ENCODE results near the gene CDK9. TPM values are rescaled to one million over a fixed set of nuclear protein-coding genes. Genes with fewer than 3 reads are reported as not detected.
"Not testable (repeated sequence)": the region's sequence is repeated elsewhere in the genome, so short reads cannot be mapped to it uniquely, and the experiment has no call there.

Gene CDK9
- total RNA-seq, 2 donors from 2014 or later, result 99.4 to 105 TPM

- no peak overlapping the region for H3K4me3 Mint-ChIP-seq
- peaks cover 0 to 11% of the 10 kb centered on the region in 2 donors for H3K36me3 Mint-ChIP-seq (ENCODE audit: insufficient read depth in 2 of 2)
- H3K4me1 Mint-ChIP-seq (ENCODE audit: low read depth), result no peaks in the 10 kb centered on the region
- no peak overlapping the region for H3K27ac Mint-ChIP-seq
- H3K9me3 Mint-ChIP-seq, result no peaks in the 10 kb centered on the region
- ATAC-seq (replicated peaks in 1 of 2) (no peak), DNase-seq (no peak)
- H3K27me3 Mint-ChIP-seq (ENCODE audit: low read depth), result no peaks in the 10 kb centered on the region
Observed at GRCh38 chr9:127754099-127755060, 31.5 kb upstream of the CDK9 start.

- H3K4me1 Mint-ChIP-seq (ENCODE audit: low read depth), result no peaks in the 10 kb centered on the region
- H3K36me3 Mint-ChIP-seq (ENCODE audit: insufficient read depth in 2 of 2), result peaks cover 0 to 10% of the 10 kb centered on the region in 2 donors
- H3K9me3 Mint-ChIP-seq, result no peaks in the 10 kb centered on the region
- H3K27me3 Mint-ChIP-seq (ENCODE audit: low read depth), result no peaks in the 10 kb centered on the region
- H3K27ac Mint-ChIP-seq, result no peak overlapping the region
- no peak for DNase-seq
- ATAC-seq (replicated peaks in 1 of 2), result no peak
- H3K4me3 Mint-ChIP-seq, result no peak overlapping the region
Observed at GRCh38 chr9:127755061-127756060, 30.5 kb upstream of the CDK9 start.

GRCh38 chr9:127756233-127756632 is 29.6 kb upstream of the CDK9 start:
- H3K36me3 Mint-ChIP-seq (ENCODE audit: insufficient read depth in 2 of 2), result peaks cover 2 to 5% of the 10 kb centered on the region in 2 donors
- no peaks in the 10 kb centered on the region for H3K27me3 Mint-ChIP-seq (ENCODE audit: low read depth)
- ATAC-seq (replicated peaks in 1 of 2) (no peak), DNase-seq (no peak)
- no peak overlapping the region for H3K27ac Mint-ChIP-seq
- H3K9me3 Mint-ChIP-seq, result no peaks in the 10 kb centered on the region
- H3K4me3 Mint-ChIP-seq, result no peak overlapping the region
- H3K4me1 Mint-ChIP-seq (ENCODE audit: low read depth), result no peaks in the 10 kb centered on the region

DNA sequence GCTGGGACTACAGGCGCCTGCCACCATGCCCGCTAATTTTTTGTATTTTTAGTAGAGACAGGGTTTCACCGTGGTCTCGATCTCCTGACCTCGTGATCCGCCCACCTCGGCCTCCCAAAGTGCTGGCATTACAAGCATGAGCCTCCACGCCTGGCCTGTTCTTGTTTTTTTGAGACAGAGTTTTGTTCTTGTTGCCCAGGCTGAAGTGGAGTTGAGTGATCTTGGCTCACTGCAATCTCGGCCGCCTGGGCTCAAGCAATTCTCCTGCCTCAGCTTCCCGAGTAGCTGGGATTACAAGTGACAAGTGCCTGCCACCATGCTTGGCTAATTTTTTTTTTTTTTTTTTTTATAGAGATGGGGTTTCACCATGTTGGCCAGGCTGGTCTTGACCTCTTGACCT is 29.1 kb upstream of the CDK9 start:
- H3K36me3 Mint-ChIP-seq (ENCODE audit: insufficient read depth in 2 of 2); H3K4me3 Mint-ChIP-seq; DNase-seq; H3K4me1 Mint-ChIP-seq (ENCODE audit: low read depth); H3K27me3 Mint-ChIP-seq (ENCODE audit: low read depth); ATAC-seq (replicated peaks in 1 of 2); H3K27ac Mint-ChIP-seq; H3K9me3 Mint-ChIP-seq: not testable (repeated sequence)

DNA sequence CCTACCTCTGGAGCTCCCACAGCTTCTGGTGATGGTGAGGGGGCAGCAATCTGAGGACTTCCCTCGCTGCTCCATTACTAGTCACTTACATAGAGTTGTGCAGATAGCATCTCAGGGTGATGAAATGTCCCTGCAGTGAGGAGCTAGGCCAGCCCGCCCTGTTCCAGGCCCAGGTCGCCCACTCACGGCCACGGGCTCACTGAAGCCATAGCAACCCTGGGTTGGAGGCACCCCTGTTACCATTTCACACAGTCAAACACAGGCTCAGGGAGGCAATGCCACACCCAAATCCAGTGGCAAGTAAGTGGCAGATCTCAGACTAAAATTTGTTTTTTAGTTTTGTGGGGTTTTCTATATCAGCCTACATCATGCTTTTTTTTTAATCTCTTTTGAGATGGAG is 27.0 kb upstream of the CDK9 start:
- Mint-ChIP-seq H3K36me3 (ENCODE audit: insufficient read depth in 2 of 2) (peaks cover 3 to 10% of the 10 kb centered on the region in 2 donors), H3K9me3 (no peaks in the 10 kb centered on the region), H3K4me3 (no peak overlapping the region), H3K27ac (peak overlapping the region; percentile 67), H3K27me3 (ENCODE audit: low read depth) (no peaks in the 10 kb centered on the region), H3K4me1 (ENCODE audit: low read depth) (peaks cover 10% of the 10 kb centered on the region)
- no peak for DNase-seq
- ATAC-seq (replicated peaks in 1 of 2), result no peak

DNA sequence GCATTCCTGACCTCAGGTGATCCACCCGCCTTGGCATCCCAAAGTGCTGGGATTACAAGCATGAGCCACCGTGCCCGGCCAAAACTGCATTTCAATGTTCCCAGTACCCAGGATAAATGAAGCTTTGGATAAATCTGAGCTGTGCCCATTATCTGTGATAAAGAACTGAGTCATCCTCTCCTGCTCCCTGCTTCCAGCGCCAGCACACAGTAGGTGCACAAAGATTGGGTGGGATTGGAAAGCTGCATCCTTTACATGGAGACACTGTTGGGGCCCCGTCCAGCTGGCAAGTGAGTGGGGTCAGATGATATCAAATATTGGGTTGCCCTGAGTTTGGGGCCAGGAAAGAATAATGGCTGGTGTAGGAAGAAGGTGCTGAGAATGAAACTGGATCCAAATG is 24.8 kb upstream of the CDK9 start:
- Mint-ChIP-seq H3K27ac (no peak overlapping the region), H3K36me3 (ENCODE audit: insufficient read depth in 2 of 2) (peaks cover 9 to 21% of the 10 kb centered on the region in 2 donors), H3K9me3 (no peaks in the 10 kb centered on the region), H3K4me3 (no peak overlapping the region), H3K4me1 (ENCODE audit: low read depth) (peaks cover 32% of the 10 kb centered on the region), H3K27me3 (ENCODE audit: low read depth) (no peaks in the 10 kb centered on the region)
- ATAC-seq (replicated peaks in 1 of 2) (no peak), DNase-seq (no peak)

- Mint-ChIP-seq H3K27me3 (ENCODE audit: low read depth) (no peaks in the 10 kb centered on the region), H3K36me3 (ENCODE audit: insufficient read depth in 2 of 2) (peaks cover 11 to 25% of the 10 kb centered on the region in 2 donors), H3K27ac (no peak overlapping the region), H3K4me1 (ENCODE audit: low read depth) (peaks cover 37% of the 10 kb centered on the region), H3K9me3 (no peaks in the 10 kb centered on the region), H3K4me3 (no peak overlapping the region)
- DNase-seq (no peak), ATAC-seq (replicated peaks in 1 of 2) (no peak)
Observed at GRCh38 chr9:127761491-127761956, 24.3 kb upstream of the CDK9 start.

GRCh38 chr9:127762111-127762676 is 23.6 kb upstream of the CDK9 start:
- no peaks in the 10 kb centered on the region for H3K27me3 Mint-ChIP-seq (ENCODE audit: low read depth)
- peaks cover 43% of the 10 kb centered on the region for H3K4me1 Mint-ChIP-seq (ENCODE audit: low read depth)
- peaks cover 12 to 26% of the 10 kb centered on the region in 2 donors for H3K36me3 Mint-ChIP-seq (ENCODE audit: insufficient read depth in 2 of 2)
- peak overlapping the region; percentile 68 for H3K27ac Mint-ChIP-seq
- H3K9me3 Mint-ChIP-seq, result no peaks in the 10 kb centered on the region
- no peak for ATAC-seq (replicated peaks in 1 of 2)
- DNase-seq, result no peak
- H3K4me3 Mint-ChIP-seq, result no peak overlapping the region

DNA sequence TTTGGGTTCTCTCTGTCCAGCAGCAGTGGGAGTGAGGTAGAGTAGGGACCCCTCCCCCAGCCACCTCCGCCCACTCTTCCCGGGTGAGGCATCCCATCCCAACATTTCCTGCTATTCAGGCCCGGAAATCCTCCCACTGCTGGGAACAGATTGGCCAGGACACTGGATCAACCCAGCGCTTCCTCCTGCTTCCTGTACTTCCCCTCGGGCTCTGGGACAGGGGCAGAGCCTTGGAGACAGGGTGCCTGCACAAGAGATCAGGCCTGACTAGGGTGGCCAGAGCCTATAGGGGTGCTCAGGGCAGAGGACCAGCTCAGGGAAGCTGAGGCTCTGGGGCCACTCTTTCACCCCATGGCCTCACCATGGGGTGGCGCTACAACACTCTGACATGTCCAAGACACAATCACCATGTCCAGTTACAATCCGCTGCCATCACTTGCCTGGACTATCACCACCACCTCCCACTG is 21.9 kb upstream of the CDK9 start:
- peaks cover 61% of the 10 kb centered on the region for H3K4me1 Mint-ChIP-seq (ENCODE audit: low read depth)

GRCh38 chr9:127765418-127765817 is 20.4 kb upstream of the CDK9 start:
- Mint-ChIP-seq H3K4me1 (ENCODE audit: low read depth) (peaks cover 74% of the 10 kb centered on the region), H3K4me3 (peak overlapping the region in 1 of 2 donors; percentile 22), H3K27ac (peak overlapping the region; percentile 25), H3K27me3 (ENCODE audit: low read depth) (no peaks in the 10 kb centered on the region), H3K36me3 (ENCODE audit: insufficient read depth in 2 of 2) (peaks cover 17 to 30% of the 10 kb centered on the region in 2 donors), H3K9me3 (no peaks in the 10 kb centered on the region)
- ATAC-seq (replicated peaks in 1 of 2) (no peak), DNase-seq (no peak)

More for the DNA sequence above, 21.9 kb upstream of the CDK9 start:
- Mint-ChIP-seq H3K27ac (no peak overlapping the region), H3K27me3 (ENCODE audit: low read depth) (no peaks in the 10 kb centered on the region), H3K36me3 (ENCODE audit: insufficient read depth in 2 of 2) (peaks cover 16 to 28% of the 10 kb centered on the region in 2 donors), H3K4me3 (no peak overlapping the region), H3K9me3 (no peaks in the 10 kb centered on the region)
- DNase-seq (no peak), ATAC-seq (replicated peaks in 1 of 2) (peak; percentile 46 to 60)

- Mint-ChIP-seq H3K36me3 (ENCODE audit: insufficient read depth in 2 of 2) (peaks cover 14 to 30% of the 10 kb centered on the region in 2 donors), H3K27me3 (ENCODE audit: low read depth) (no peaks in the 10 kb centered on the region), H3K9me3 (no peaks in the 10 kb centered on the region), H3K27ac (peak overlapping the region; percentile 85), H3K4me3 (peak overlapping the region; percentile 64 to 73), H3K4me1 (ENCODE audit: low read depth) (peaks cover 87% of the 10 kb centered on the region)
- ATAC-seq (replicated peaks in 1 of 2), result no peak
- DNase-seq, result no peak
Observed at GRCh38 chr9:127767410-127767809, 18.4 kb upstream of the CDK9 start.

- H3K36me3 Mint-ChIP-seq (ENCODE audit: insufficient read depth in 2 of 2), result peaks cover 14 to 29% of the 10 kb centered on the region in 2 donors
- H3K27me3 Mint-ChIP-seq (ENCODE audit: low read depth), result no peaks in the 10 kb centered on the region
- peaks cover 82% of the 10 kb centered on the region for H3K4me1 Mint-ChIP-seq (ENCODE audit: low read depth)
- ATAC-seq (replicated peaks in 1 of 2) (no peak), DNase-seq (no peak)
- H3K9me3 Mint-ChIP-seq, result no peaks in the 10 kb centered on the region
- H3K4me3 Mint-ChIP-seq, result peak overlapping the region; percentile 64 to 89
- H3K27ac Mint-ChIP-seq, result no peak overlapping the region
Observed at GRCh38 chr9:127767909-127768331, 17.9 kb upstream of the CDK9 start.
